ENCODE measurements around the gene PRKCA. TPM values are rescaled to one million over a fixed set of nuclear protein-coding genes. Genes with fewer than 3 reads are reported as not detected.

PRKCA gene
- total RNA-seq, 1 experiment from 2014 or later: 28.6 TPM

DNA sequence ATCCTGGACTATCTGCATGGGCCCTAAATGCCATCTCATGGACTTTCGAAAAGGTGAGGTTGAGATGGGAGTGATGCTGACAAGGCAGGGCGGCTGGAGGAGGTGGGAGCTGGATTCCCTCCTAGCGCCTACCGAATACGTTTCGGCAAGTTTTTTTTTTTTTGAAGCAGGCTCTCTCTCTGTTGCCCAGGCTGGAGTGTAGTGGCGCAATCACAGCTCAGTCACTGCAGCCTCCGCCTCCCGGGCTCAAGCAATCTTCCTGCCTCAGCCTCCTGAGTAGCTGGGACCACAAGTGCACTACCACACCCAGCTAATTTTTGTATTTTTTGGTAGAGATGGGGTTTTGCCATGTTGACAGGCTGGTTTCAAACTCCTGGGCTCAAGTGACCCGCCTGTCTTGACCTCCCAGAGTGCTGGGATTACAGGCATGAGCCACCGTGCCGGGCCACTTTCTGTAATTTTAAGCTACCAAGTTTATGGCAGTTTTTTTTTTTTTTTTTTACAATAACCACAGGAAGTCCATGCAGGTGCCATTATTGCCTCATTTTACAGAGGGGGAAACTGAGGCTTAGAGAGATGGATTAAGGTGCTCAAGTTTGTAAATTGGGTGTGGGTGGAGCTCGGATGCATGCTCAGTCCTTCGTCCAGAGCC, 246.4 kb downstream of the PRKCA start:
- DNase-seq (ENCODE audit: low read depth): no peak
- in situ Hi-C loops (cut with HindIII; ENCODE audit: low pct_unique_long_range_greater_than_20kb, low sequenced_read_pairs): no loop called here

GRCh38 chr17:66549311-66549704, 246.9 kb downstream of the PRKCA start:
- DNase-seq (ENCODE audit: low read depth): no peak
- in situ Hi-C loops (cut with HindIII; ENCODE audit: low pct_unique_long_range_greater_than_20kb, low sequenced_read_pairs): no loop called here

DNA sequence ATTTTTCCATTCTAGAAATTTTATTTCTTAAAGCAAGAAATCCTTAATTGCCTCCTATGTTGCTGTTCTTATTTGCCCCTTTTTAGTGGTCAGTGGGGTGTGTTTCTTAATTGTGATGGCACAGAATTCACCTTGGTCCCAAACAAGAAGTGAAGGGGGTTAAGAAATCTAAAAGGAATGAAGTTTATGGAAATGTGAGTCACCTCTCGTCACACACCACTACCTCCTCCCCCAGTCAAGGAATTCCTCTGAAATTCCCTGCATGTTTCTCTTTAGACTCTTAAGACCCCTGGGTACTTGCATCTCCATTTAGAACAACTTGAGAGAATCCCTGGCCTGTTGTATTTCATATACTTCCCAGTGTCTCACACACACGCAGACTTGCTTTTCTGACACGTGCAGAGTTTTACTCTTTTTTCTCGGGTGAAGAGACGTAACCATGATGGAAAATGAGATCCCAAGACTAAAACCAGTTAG, 247.4 kb downstream of the PRKCA start:
- in situ Hi-C loops (cut with HindIII; ENCODE audit: low pct_unique_long_range_greater_than_20kb, low sequenced_read_pairs): no loop called here

DNA sequence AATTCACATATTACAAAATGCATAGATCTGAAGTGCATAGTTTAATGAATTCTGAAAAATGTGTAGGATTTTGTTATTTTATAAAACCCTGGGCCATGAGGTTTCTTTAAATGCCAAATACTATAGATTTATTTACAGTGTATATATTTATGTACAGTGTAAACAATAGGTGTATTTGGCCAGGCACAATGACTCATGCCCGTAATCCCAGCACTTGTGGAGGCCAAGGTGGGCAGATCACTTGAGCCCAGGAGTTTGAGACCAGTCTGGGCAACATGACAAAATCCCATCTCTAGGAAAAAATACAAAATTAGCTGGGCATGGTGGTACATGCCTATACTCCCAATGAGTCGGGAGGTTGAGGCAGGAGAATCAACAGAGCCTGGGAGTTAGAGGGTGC, 249.4 kb downstream of the PRKCA start:
- no peak for DNase-seq (ENCODE audit: low read depth)
- in situ Hi-C loops (cut with HindIII; ENCODE audit: low pct_unique_long_range_greater_than_20kb, low sequenced_read_pairs): no loop called here

More for the DNA sequence above, 247.4 kb downstream of the PRKCA start:
- DNase-seq (ENCODE audit: low read depth): peak; percentile 92

GRCh38 chr17:66552371-66552770, 250.0 kb downstream of the PRKCA start:
- in situ Hi-C loops (cut with HindIII; ENCODE audit: low pct_unique_long_range_greater_than_20kb, low sequenced_read_pairs): no loop called here
- DNase-seq (ENCODE audit: low read depth): no peak

- in situ Hi-C loops (cut with HindIII; ENCODE audit: low pct_unique_long_range_greater_than_20kb, low sequenced_read_pairs): no loop called here
- DNase-seq (ENCODE audit: low read depth): peak; percentile 35
These were observed 253.2 kb downstream of the PRKCA start for GRCh38 chr17:66555605-66556004.

DNA sequence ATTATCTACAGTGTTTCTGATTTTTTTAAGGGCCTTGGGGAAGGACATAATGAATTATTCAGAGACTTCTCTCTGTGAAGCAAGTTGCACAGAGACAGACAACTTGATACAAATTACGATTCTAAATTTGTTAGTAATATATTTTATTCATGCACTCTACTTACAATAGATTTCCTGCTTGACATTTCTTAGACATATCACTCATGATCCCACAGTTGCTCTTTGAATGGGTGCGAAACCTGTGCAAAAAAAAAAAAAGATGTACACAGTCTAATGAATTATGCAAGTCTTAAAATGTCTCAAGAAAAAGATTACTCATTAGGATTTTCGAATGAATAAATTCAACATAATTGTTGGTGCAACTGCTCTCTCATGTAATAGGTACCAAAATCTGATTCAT, 254.8 kb downstream of the PRKCA start:
- DNase-seq (ENCODE audit: low read depth): no peak
- in situ Hi-C loops (cut with HindIII; ENCODE audit: low pct_unique_long_range_greater_than_20kb, low sequenced_read_pairs): no loop called here

- in situ Hi-C loops (cut with HindIII; ENCODE audit: low pct_unique_long_range_greater_than_20kb, low sequenced_read_pairs): no loop called here
These were observed 255.5 kb downstream of the PRKCA start for GRCh38 chr17:66557886-66558285.

DNA sequence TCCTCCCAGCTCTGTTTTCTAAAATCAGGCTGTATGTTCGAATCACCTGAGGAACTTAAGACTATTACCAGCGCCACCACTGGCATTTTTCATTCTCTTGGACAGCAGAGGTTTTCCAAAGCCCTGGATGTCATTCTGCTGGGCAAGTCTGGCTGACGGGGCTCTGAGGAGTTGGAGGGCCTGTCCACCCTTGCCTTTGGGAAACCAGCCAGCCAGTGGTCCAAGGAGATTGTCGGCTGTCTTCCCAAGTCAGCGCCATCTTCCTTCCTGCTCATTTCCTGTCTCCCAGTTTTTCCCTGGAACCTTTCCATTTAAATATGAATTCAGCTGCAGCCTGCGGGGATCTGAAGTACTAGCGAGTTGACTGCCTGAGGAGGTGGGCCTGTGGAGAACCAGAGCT, 258.3 kb downstream of the PRKCA start:
- in situ Hi-C loops (cut with HindIII; ENCODE audit: low pct_unique_long_range_greater_than_20kb, low sequenced_read_pairs): no loop called here
- no peak for DNase-seq (ENCODE audit: low read depth)

More at GRCh38 chr17:66557886-66558285, 255.5 kb downstream of the PRKCA start:
- no peak for DNase-seq (ENCODE audit: low read depth)

DNA sequence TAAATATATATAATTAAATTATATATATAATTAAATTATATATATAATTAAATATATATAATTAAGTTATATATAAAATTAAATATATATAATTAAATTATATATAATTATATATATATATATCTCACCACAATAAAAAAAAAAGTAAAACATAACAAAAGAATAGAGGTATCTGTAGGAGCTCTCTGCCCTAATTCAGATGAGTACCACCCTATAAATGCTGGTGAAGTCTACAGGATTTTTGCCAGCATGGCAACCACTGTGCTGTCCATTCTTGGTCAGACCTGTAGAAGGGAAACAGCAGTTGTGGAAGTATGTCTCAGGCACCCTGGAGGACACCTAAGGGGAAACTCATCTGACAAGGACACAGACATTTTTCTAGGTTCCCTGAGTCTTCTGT, 259.7 kb downstream of the PRKCA start:
- in situ Hi-C loops (cut with HindIII; ENCODE audit: low pct_unique_long_range_greater_than_20kb, low sequenced_read_pairs): no loop called here
- DNase-seq (ENCODE audit: low read depth): no peak

- no peak for DNase-seq (ENCODE audit: low read depth)
- in situ Hi-C loops (cut with HindIII; ENCODE audit: low pct_unique_long_range_greater_than_20kb, low sequenced_read_pairs): no loop called here
These were observed 262.6 kb downstream of the PRKCA start for GRCh38 chr17:66564992-66565465.

GRCh38 chr17:66567234-66568170, 265.1 kb downstream of the PRKCA start:
- in situ Hi-C loops (cut with HindIII; ENCODE audit: low pct_unique_long_range_greater_than_20kb, low sequenced_read_pairs): no loop called here
- peak; percentile 48 for DNase-seq (ENCODE audit: low read depth)

GRCh38 chr17:66569572-66569971, 267.2 kb downstream of the PRKCA start:
- in situ Hi-C loops (cut with HindIII; ENCODE audit: low pct_unique_long_range_greater_than_20kb, low sequenced_read_pairs): no loop called here
- no peak for DNase-seq (ENCODE audit: low read depth)

- in situ Hi-C loops (cut with HindIII; ENCODE audit: low pct_unique_long_range_greater_than_20kb, low sequenced_read_pairs): no loop called here
- no peak for DNase-seq (ENCODE audit: low read depth)
These were observed 268.2 kb downstream of the PRKCA start for GRCh38 chr17:66570447-66571195.

- in situ Hi-C loops (cut with HindIII; ENCODE audit: low pct_unique_long_range_greater_than_20kb, low sequenced_read_pairs): no loop called here
- DNase-seq (ENCODE audit: low read depth): no peak
These were observed 269.3 kb downstream of the PRKCA start for GRCh38 chr17:66571745-66572144.

DNA sequence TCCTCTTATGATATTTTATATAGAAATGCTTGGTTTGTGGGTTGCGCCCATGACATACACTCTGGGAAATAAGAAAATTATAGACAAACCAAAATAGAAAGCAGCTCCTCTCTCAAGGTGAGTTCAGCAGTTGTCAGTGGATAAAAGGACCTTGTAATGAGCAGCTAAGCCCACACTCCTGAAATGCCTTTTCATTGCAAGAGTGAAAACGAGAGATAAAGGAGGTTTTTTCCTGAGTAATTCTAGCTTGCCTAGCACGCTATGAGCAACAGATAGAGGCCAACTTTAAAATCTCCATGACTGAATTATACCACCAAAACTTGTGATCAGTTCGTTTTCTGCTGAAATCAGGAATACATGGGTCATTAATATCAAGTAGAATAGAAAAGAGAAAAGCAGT, 270.7 kb downstream of the PRKCA start:
- in situ Hi-C loops (cut with HindIII; ENCODE audit: low pct_unique_long_range_greater_than_20kb, low sequenced_read_pairs): no loop called here
- DNase-seq (ENCODE audit: low read depth): no peak

- DNase-seq (ENCODE audit: low read depth): no peak
- in situ Hi-C loops (cut with HindIII; ENCODE audit: low pct_unique_long_range_greater_than_20kb, low sequenced_read_pairs): no loop called here
These were observed 271.7 kb downstream of the PRKCA start for GRCh38 chr17:66574123-66574522.

DNA sequence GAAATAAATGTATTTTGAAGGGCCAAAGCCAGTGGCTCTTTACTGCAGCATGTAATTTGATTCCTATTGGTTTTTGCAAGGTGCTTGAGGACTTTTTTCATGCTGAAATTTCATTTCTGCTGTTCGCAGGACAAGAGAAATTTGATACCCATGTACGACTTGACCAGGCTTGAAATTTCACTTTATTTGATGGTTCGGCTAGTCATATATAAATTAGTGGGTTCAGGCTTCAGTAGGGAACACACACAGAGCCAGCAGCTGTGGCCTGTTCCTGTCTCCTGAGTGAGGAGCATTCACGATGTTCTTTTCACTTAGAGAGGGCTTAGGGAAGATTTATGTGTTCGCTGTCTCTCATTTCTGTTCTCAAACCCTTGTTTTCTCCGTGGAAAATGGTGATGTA, 274.1 kb downstream of the PRKCA start:
- no peak for DNase-seq (ENCODE audit: low read depth)

DNA sequence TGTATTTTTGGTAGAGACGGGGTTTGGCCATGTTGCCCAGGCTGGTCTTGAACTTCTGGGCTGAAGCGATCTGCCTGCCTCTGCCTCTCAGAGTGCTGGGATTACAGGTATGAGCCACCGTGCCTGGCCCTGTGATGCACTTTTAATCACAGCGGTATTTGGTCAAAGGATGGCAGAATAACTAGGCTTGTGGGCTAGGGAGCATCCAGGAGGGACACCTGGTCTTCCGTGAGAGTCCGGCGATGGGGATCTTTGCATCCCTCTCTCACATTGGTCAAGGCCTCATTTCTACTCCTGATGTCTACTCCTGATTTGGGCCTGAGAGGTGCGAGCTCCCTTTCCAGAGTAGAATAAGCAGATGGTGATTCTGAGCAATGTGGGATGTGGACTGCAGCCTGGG, 274.6 kb downstream of the PRKCA start:
- in situ Hi-C loops (cut with HindIII; ENCODE audit: low pct_unique_long_range_greater_than_20kb, low sequenced_read_pairs): no loop called here
- DNase-seq (ENCODE audit: low read depth): no peak

More for the DNA sequence above, 274.1 kb downstream of the PRKCA start:
- in situ Hi-C loops (cut with HindIII; ENCODE audit: low pct_unique_long_range_greater_than_20kb, low sequenced_read_pairs): no loop called here
